ENCODE results near the gene ALLC.

GRCh38 chr2:3611589-3611988, 46.4 kb upstream of the ALLC start:
- TF ChIP-seq POLR2A (IDR thresholded peaks at IDR 0.05) (no peak), CTCF (IDR thresholded peaks at IDR 0.05) (no peak), POLR2AphosphoS5 (IDR thresholded peaks at IDR 0.05) (no peak), EP300 (IDR thresholded peaks at IDR 0.05; ENCODE audit: low read depth) (no peak)

Measured in transverse colon (tissue), 4 donors.